ENCODE measurements around the gene STXBP1.

STXBP1 gene

GRCh38 chr9:127730262-127730661 is 118.2 kb downstream of the STXBP1 start:
- no peak overlapping the region for H3K27ac ChIP-seq (ENCODE audit: low read depth, low read length)
- H3K9ac ChIP-seq (ENCODE audit: low read depth, low read length), result no peak overlapping the region
- H3K36me3 ChIP-seq (ENCODE audit: control insufficient read depth, insufficient read depth, low read length), result no peaks in the 10 kb centered on the region
- H3K27me3 ChIP-seq (ENCODE audit: control insufficient read depth, insufficient read depth, low read length), result no peaks in the 10 kb centered on the region
- no peak overlapping the region for H3K4me3 ChIP-seq (ENCODE audit: low read depth, low read length)
- H3K9me3 ChIP-seq (ENCODE audit: control insufficient read depth, insufficient read depth, low read length), result no peaks in the 10 kb centered on the region
- peaks cover 5% of the 10 kb centered on the region; the same call in 1 of the 2 replicates for H3K4me1 ChIP-seq (ENCODE audit: control insufficient read depth, insufficient read depth, low read length)

- Histone ChIP-seq H3K27ac (ENCODE audit: low read depth, low read length) (no peak overlapping the region), H3K9me3 (ENCODE audit: control insufficient read depth, insufficient read depth, low read length) (no peaks in the 10 kb centered on the region), H3K9ac (ENCODE audit: low read depth, low read length) (no peak overlapping the region), H3K27me3 (ENCODE audit: control insufficient read depth, insufficient read depth, low read length) (no peaks in the 10 kb centered on the region), H3K4me1 (ENCODE audit: control insufficient read depth, insufficient read depth, low read length) (peaks cover 9% of the 10 kb centered on the region; the same call in 1 of the 2 replicates), H3K36me3 (ENCODE audit: control insufficient read depth, insufficient read depth, low read length) (no peaks in the 10 kb centered on the region), H3K4me3 (ENCODE audit: low read depth, low read length) (no peak overlapping the region)
Measured at GRCh38 chr9:127730799-127731410, 118.8 kb downstream of the STXBP1 start.

GRCh38 chr9:127731938-127732337 is 119.9 kb downstream of the STXBP1 start:
- Histone ChIP-seq H3K27me3 (ENCODE audit: control insufficient read depth, insufficient read depth, low read length) (no peaks in the 10 kb centered on the region), H3K4me1 (ENCODE audit: control insufficient read depth, insufficient read depth, low read length) (peaks cover 9% of the 10 kb centered on the region; the same call in 1 of the 2 replicates), H3K9me3 (ENCODE audit: control insufficient read depth, insufficient read depth, low read length) (no peaks in the 10 kb centered on the region), H3K9ac (ENCODE audit: low read depth, low read length) (no peak overlapping the region), H3K4me3 (ENCODE audit: low read depth, low read length) (no peak overlapping the region), H3K27ac (ENCODE audit: low read depth, low read length) (no peak overlapping the region), H3K36me3 (ENCODE audit: control insufficient read depth, insufficient read depth, low read length) (no peaks in the 10 kb centered on the region)

- H3K27me3 ChIP-seq (ENCODE audit: control insufficient read depth, insufficient read depth, low read length), result no peaks in the 10 kb centered on the region
- H3K9ac ChIP-seq (ENCODE audit: low read depth, low read length), result no peak overlapping the region
- H3K9me3 ChIP-seq (ENCODE audit: control insufficient read depth, insufficient read depth, low read length), result no peaks in the 10 kb centered on the region
- H3K4me3 ChIP-seq (ENCODE audit: low read depth, low read length), result no peak overlapping the region
- peaks cover 9% of the 10 kb centered on the region; the same call in 1 of the 2 replicates for H3K4me1 ChIP-seq (ENCODE audit: control insufficient read depth, insufficient read depth, low read length)
- H3K36me3 ChIP-seq (ENCODE audit: control insufficient read depth, insufficient read depth, low read length), result no peaks in the 10 kb centered on the region
- no peak overlapping the region for H3K27ac ChIP-seq (ENCODE audit: low read depth, low read length)
Measured at GRCh38 chr9:127732444-127732843, 120.4 kb downstream of the STXBP1 start.

- H3K9ac ChIP-seq (ENCODE audit: low read depth, low read length), result no peak overlapping the region
- no peak overlapping the region for H3K4me3 ChIP-seq (ENCODE audit: low read depth, low read length)
Measured at GRCh38 chr9:127733614-127734013, 121.5 kb downstream of the STXBP1 start.

GRCh38 chr9:127734247-127734746 is 122.2 kb downstream of the STXBP1 start:
- no peaks in the 10 kb centered on the region for H3K27me3 ChIP-seq (ENCODE audit: control insufficient read depth, insufficient read depth, low read length)
- peak overlapping the region; percentile 74 for H3K4me3 ChIP-seq (ENCODE audit: low read depth, low read length)
- no peaks in the 10 kb centered on the region; the same call in 1 of the 2 replicates for H3K36me3 ChIP-seq (ENCODE audit: control insufficient read depth, insufficient read depth, low read length)
- H3K9ac ChIP-seq (ENCODE audit: low read depth, low read length), result peak overlapping the region; percentile 33; the same call in 1 of the 2 replicates
- peaks cover 9% of the 10 kb centered on the region; the same call in 1 of the 2 replicates for H3K4me1 ChIP-seq (ENCODE audit: control insufficient read depth, insufficient read depth, low read length)
- H3K9me3 ChIP-seq (ENCODE audit: control insufficient read depth, insufficient read depth, low read length), result no peaks in the 10 kb centered on the region
- no peak overlapping the region for H3K27ac ChIP-seq (ENCODE audit: low read depth, low read length)

More at GRCh38 chr9:127733614-127734013, 121.5 kb downstream of the STXBP1 start:
- no peaks in the 10 kb centered on the region for H3K27me3 ChIP-seq (ENCODE audit: control insufficient read depth, insufficient read depth, low read length)
- peaks cover 9% of the 10 kb centered on the region; the same call in 1 of the 2 replicates for H3K4me1 ChIP-seq (ENCODE audit: control insufficient read depth, insufficient read depth, low read length)
- no peaks in the 10 kb centered on the region for H3K9me3 ChIP-seq (ENCODE audit: control insufficient read depth, insufficient read depth, low read length)
- no peaks in the 10 kb centered on the region; the same call in 1 of the 2 replicates for H3K36me3 ChIP-seq (ENCODE audit: control insufficient read depth, insufficient read depth, low read length)
- no peak overlapping the region for H3K27ac ChIP-seq (ENCODE audit: low read depth, low read length)

GRCh38 chr9:127734747-127735529 is 122.9 kb downstream of the STXBP1 start, which contains the start of gene TOR2A:
Gene TOR2A (minus strand): TSS chr9:127735294. CDS start chr9:127735270, 24 bp downstream.
- peak within 1 kb of the TSS; percentile 33; the same call in 1 of the 2 replicates for H3K9ac ChIP-seq (ENCODE audit: low read depth, low read length)
- H3K9me3 ChIP-seq (ENCODE audit: control insufficient read depth, insufficient read depth, low read length), result no peaks in the 10 kb centered on the region
- H3K27me3 ChIP-seq (ENCODE audit: control insufficient read depth, insufficient read depth, low read length), result no peaks in the 10 kb centered on the region
- peaks cover 9% of the 10 kb centered on the region; the same call in 1 of the 2 replicates for H3K4me1 ChIP-seq (ENCODE audit: control insufficient read depth, insufficient read depth, low read length)
- H3K4me3 ChIP-seq (ENCODE audit: low read depth, low read length), result peak within 1 kb of the TSS; percentile 74
- no peaks in the 10 kb centered on the region; the same call in 1 of the 2 replicates for H3K36me3 ChIP-seq (ENCODE audit: control insufficient read depth, insufficient read depth, low read length)
- H3K27ac ChIP-seq (ENCODE audit: low read depth, low read length), result peak within 1 kb of the TSS; percentile 59

GRCh38 chr9:127735530-127736185 is 123.6 kb downstream of the STXBP1 start:
- peaks cover 9% of the 10 kb centered on the region; the same call in 1 of the 2 replicates for H3K4me1 ChIP-seq (ENCODE audit: control insufficient read depth, insufficient read depth, low read length)
- no peaks in the 10 kb centered on the region; the same call in 1 of the 2 replicates for H3K36me3 ChIP-seq (ENCODE audit: control insufficient read depth, insufficient read depth, low read length)
- no peaks in the 10 kb centered on the region for H3K9me3 ChIP-seq (ENCODE audit: control insufficient read depth, insufficient read depth, low read length)
- H3K27ac ChIP-seq (ENCODE audit: low read depth, low read length), result no peak overlapping the region
- H3K27me3 ChIP-seq (ENCODE audit: control insufficient read depth, insufficient read depth, low read length), result no peaks in the 10 kb centered on the region
- no peak overlapping the region for H3K9ac ChIP-seq (ENCODE audit: low read depth, low read length)
- H3K4me3 ChIP-seq (ENCODE audit: low read depth, low read length), result peak overlapping the region; percentile 33; the same call in 1 of the 2 replicates

- H3K36me3 ChIP-seq (ENCODE audit: control insufficient read depth, insufficient read depth, low read length), result no peaks in the 10 kb centered on the region; the same call in 1 of the 2 replicates
- H3K27ac ChIP-seq (ENCODE audit: low read depth, low read length), result no peak overlapping the region
- H3K27me3 ChIP-seq (ENCODE audit: control insufficient read depth, insufficient read depth, low read length), result no peaks in the 10 kb centered on the region
- no peaks in the 10 kb centered on the region for H3K9me3 ChIP-seq (ENCODE audit: control insufficient read depth, insufficient read depth, low read length)
- peaks cover 9% of the 10 kb centered on the region; the same call in 1 of the 2 replicates for H3K4me1 ChIP-seq (ENCODE audit: control insufficient read depth, insufficient read depth, low read length)
- no peak overlapping the region for H3K9ac ChIP-seq (ENCODE audit: low read depth, low read length)
- no peak overlapping the region for H3K4me3 ChIP-seq (ENCODE audit: low read depth, low read length)
Measured at GRCh38 chr9:127738666-127739065, 126.6 kb downstream of the STXBP1 start.

GRCh38 chr9:127739614-127740330 is 127.7 kb downstream of the STXBP1 start:
- no peak overlapping the region for H3K27ac ChIP-seq (ENCODE audit: low read depth, low read length)
- peaks cover 3% of the 10 kb centered on the region; the same call in 1 of the 2 replicates for H3K4me1 ChIP-seq (ENCODE audit: control insufficient read depth, insufficient read depth, low read length)
- H3K27me3 ChIP-seq (ENCODE audit: control insufficient read depth, insufficient read depth, low read length), result no peaks in the 10 kb centered on the region
- no peaks in the 10 kb centered on the region; the same call in 1 of the 2 replicates for H3K36me3 ChIP-seq (ENCODE audit: control insufficient read depth, insufficient read depth, low read length)
- H3K9me3 ChIP-seq (ENCODE audit: control insufficient read depth, insufficient read depth, low read length), result no peaks in the 10 kb centered on the region
- H3K4me3 ChIP-seq (ENCODE audit: low read depth, low read length), result no peak overlapping the region
- no peak overlapping the region for H3K9ac ChIP-seq (ENCODE audit: low read depth, low read length)

Measured in HUES48 (cell line).